Measurements from ENCODE around the gene SARNP. TPM values are rescaled to one million over a fixed set of nuclear protein-coding genes. Genes with fewer than 3 reads are reported as not detected.
A peak's percentile ranks its signal among the peaks of the same experiment; 100 is the strongest.

Gene SARNP
- total and polyA plus RNA-seq, 8 donors, result 12.3 to 47.9 (median 17.3) TPM

DNA sequence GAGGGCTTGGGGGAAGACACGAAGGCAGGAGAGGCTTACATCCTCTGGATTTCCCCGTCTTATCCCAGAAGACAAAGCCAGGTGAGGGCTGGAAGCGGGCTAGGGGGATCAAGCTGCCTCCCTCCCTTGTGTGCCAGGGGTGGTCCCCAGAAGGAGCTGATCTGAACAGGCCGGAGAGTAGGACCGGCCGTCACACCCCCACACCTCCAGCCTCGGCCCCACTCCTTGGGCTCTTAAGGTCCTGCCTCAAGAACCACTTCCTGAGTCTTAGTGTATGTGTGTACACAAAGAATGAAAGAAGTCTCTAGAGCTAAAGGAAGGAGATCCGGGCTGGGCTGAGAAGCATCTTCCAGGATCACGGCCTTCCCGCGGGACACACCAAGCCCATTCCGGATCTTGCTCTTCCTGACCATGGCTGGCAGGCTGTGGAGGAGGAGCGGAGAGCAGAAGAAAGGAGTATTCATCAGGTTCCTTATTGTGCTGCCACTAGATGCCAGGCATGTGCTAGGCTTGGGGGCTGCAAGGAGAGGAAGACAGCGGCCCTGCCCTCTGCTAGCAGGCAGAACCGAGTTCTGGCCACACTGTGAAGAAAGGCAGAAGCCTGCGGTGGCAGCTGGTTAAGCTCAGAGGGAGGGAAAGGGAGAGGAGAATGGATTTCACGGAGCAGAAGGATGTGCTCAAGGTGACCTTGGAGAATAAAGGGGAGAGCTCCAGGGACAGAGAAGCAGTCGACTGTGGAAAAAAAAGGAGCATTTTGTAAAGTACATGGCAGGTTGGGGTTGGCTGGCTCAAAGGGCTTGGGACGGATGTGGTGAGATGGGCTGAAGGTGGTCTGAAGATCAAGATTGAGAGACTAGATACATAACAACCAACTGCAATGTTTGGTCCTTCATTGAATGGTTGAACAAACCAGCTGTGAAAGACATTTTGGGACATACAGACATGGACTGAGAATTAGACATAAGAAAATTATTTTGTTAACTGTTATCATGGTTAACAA lies 87.4 kb downstream of the SARNP start:
- TF ChIP-seq CTCF (IDR thresholded peaks at IDR 0.05), result no peak
- no peak for DNase-seq
- Histone ChIP-seq H3K4me1 (peaks cover 7 to 28% (median 9%) of the 10 kb centered on the region in 3 donors), H3K4me3 (peak overlapping the region; percentile 57 to 87 (median 70)), H3K27me3 (no peaks in the 10 kb centered on the region), H3K36me3 (peaks cover 4 to 6% (median 4%) of the 10 kb centered on the region in 3 donors), H3K9me3 (no peaks in the 10 kb centered on the region), H3K27ac (peak overlapping the region; percentile 89 to 99 (median 97))
- WGBS, 2 donors, result 11 to 12% methylated on average over 19 of the region's 19 CpGs
- intact Hi-C loops (cut with DNase I), result loop anchor here in 1 of 3 donors (10.0 kb wide), 1 partner anchor 305 kb away; no protein-coding TSS in a partner anchor
- peak in 2 of 4 donors; percentile 2 to 3 for ATAC-seq
- no peak for FAIRE-seq

DNA sequence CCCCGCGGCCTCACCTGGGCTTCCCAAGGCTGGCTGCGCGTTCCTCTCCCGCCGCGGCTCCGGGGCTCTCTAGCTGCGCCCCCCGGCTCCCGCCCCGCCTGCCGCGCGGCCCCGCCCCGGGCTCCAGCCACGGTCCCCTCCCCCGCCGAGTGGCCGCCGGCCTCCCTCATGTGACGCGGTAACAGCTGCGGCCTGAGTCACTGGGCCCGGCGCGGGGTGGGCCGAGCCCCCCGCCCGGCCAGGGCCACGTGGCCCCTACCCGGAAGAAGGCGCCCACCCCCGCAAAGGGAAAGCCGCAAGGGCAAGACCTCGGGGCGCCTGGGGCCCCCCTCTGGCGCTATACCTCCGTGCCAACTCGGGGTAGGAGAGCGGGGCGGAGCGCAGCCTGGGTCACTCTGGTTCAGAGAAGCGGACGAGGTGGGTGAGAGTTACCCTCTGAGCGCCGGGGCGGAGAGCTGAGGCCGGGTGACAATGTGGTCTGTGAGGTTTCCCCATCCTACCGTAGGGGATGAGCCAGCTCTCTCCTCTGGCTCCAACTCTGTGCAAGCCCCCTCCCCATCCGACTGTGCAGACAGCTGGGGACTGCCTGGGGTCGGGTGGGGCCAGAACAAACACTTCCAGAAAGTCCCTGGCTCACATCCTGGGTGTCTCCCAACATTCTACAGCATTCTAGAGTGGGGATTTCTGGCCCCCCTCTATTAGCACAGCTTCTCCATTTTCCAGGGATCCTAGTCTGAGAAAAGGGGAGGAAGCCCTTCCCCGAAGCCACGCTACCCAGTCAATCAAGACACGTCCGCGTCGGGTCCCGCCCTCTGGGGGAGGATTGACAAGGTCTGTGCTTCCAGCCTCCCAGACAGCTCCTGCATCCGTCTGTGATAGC lies 88.3 kb downstream of the SARNP start, which contains the start of gene CD63:
Gene CD63, minus strand, starts transcription at position 71 of the 880 bp plus-strand sequence. CDS start 668 bp downstream, outside the sequence.
- WGBS, 2 donors, result 0% methylated on average over 43 to 61 of the region's 61 CpGs
- FAIRE-seq (no peak), ATAC-seq (peak; percentile 77 to 87 (median 84)), DNase-seq (peak; percentile 87 to 96 (median 92))
- no peak for TF ChIP-seq CTCF (IDR thresholded peaks at IDR 0.05)
- Histone ChIP-seq H3K27me3 (no peaks in the 10 kb centered on the region), H3K36me3 (peaks cover 4 to 13% (median 6%) of the 10 kb centered on the region in 3 donors), H3K4me1 (peaks cover 7 to 37% (median 9%) of the 10 kb centered on the region in 3 donors), H3K27ac (peak within 1 kb of the TSS; percentile 89 to 99 (median 97)), H3K4me3 (peak within 1 kb of the TSS; percentile 57 to 87 (median 70)), H3K9me3 (no peaks in the 10 kb centered on the region)
- intact Hi-C loops (cut with DNase I), result no loop called here

- no peak for FAIRE-seq
- peaks cover 9 to 37% (median 15%) of the 10 kb centered on the region in 3 donors for H3K4me1 ChIP-seq
- peaks cover 4 to 17% (median 6%) of the 10 kb centered on the region in 3 donors for H3K36me3 ChIP-seq
- peak overlapping the region; percentile 89 to 99 (median 97) for H3K27ac ChIP-seq
- peak; percentile 69 to 75 (median 70) for ATAC-seq
- 0 to 1% methylated on average over 31 to 61 of the region's 61 CpGs for WGBS, 2 donors
- H3K4me3 ChIP-seq, result peak overlapping the region; percentile 57 to 87 (median 70)
- DNase-seq, result peak; percentile 86 to 94 (median 88)
- TF ChIP-seq CTCF (IDR thresholded peaks at IDR 0.05), result no peak
- intact Hi-C loops (cut with DNase I), result no loop called here
- H3K27me3 ChIP-seq, result no peaks in the 10 kb centered on the region
- no peaks in the 10 kb centered on the region for H3K9me3 ChIP-seq
Observed at GRCh38 chr12:55728186-55728938, 89.2 kb downstream of the SARNP start.

DNA sequence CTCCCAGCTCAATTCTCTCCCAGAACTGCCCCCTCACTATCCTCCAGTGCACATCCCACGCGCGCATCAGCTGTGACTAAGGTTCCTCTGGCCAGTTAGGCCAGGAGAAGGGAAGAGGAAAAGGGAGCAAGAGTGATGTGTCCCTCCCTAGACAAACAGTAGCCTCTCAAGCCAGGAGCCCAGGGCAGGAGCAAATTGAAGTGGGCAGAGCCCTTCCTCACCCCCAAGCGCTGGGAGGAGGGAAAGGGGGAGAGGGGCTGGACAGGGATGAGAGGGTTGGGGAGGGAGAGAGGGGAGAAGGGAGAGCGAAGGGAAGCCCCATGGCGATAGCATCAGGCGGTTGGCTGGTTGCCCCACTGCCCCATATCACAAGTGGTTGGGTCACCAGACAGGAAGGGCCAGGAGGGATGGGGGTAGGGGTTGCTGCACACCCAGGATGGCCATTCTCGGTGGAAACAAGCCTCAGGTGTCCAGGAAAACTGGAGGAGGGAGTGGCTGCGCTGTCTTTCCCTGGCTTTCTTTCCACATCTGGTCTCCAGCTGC lies 89.8 kb downstream of the SARNP start:
- DNase-seq, result peak; percentile 75 to 87 (median 82)
- ATAC-seq, result peak; percentile 14 to 30 (median 18)
- Histone ChIP-seq H3K9me3 (no peaks in the 10 kb centered on the region), H3K36me3 (peaks cover 4 to 17% (median 6%) of the 10 kb centered on the region in 3 donors), H3K4me1 (peaks cover 9 to 37% (median 15%) of the 10 kb centered on the region in 3 donors), H3K27me3 (no peaks in the 10 kb centered on the region), H3K4me3 (peak overlapping the region; percentile 57 to 87 (median 70)), H3K27ac (peak overlapping the region; percentile 89 to 99 (median 97))
- 1% methylated on average over 9 of the region's 9 CpGs for WGBS, 2 donors
- TF ChIP-seq CTCF (IDR thresholded peaks at IDR 0.05), result no peak
- no peak for FAIRE-seq
- intact Hi-C loops (cut with DNase I), result no loop called here

Measured in pancreas (tissue), 10 donors.